Neural progenitor cell (in vitro differentiated cells): Measurements from ENCODE around the gene TPD52L1. TPM values are rescaled to one million over a fixed set of nuclear protein-coding genes. Genes with fewer than 3 reads are reported as not detected.

ENCODE experiments used
- DNase-seq: peaks from one replicate; pipeline ENCODE4 v3.0.0-alpha.2; 2016; ENCODE audit warnings: low spot score
- H2AFZ ChIP-seq: fragments of 200-600 bp; sonication (generic); replicated peaks from 2 replicates; pipeline ENCODE4 v1.6.1; 2016; ENCODE audit warnings: antibody characterized with exemption
- H3F3A ChIP-seq: fragments of 200-600 bp; sonication (generic); 2 replicates; pipeline ENCODE4 v1.6.1; 2016; ENCODE audit warnings: antibody characterized with exemption, low read depth
- H3K27ac ChIP-seq: fragments of 200-600 bp; sonication (generic); 2 replicates; pipeline ENCODE4 v1.5.1; 2016; ENCODE audit warnings: mild to moderate bottlenecking
- H3K27me3 ChIP-seq: fragments of 200-600 bp; sonication (generic); 2 replicates; pipeline ENCODE4 v1.6.1; 2016; ENCODE audit warnings: mild to moderate bottlenecking, moderate library complexity
- H3K36me3 ChIP-seq: fragments of 200-600 bp; sonication (generic); 2 replicates; pipeline ENCODE4 v1.5.1; 2016
- H3K4me1 ChIP-seq: fragments of 200-600 bp; sonication (generic); 2 replicates; pipeline ENCODE4 v1.6.1; 2016; ENCODE audit warnings: mixed run types
- H3K4me2 ChIP-seq: fragments of 200-600 bp; sonication (generic); 2 replicates; pipeline ENCODE4 v1.6.1; 2016
- H3K4me3 ChIP-seq: fragments of 200-600 bp; sonication (generic); 2 replicates; pipeline ENCODE4 v1.5.1; 2016
- H3K79me2 ChIP-seq: fragments of 200-600 bp; sonication (generic); 2 replicates; pipeline ENCODE4 v1.6.1; 2016; ENCODE audit warnings: low read depth
- H3K9ac ChIP-seq: fragments of 200-600 bp; sonication (generic); 2 replicates; pipeline ENCODE4 v1.6.1; 2016
- H3K9me3 ChIP-seq: fragments of 200-600 bp; sonication (generic); 2 replicates; pipeline ENCODE4 v1.5.1; 2016; ENCODE audit warnings: low read depth
- H4K20me1 ChIP-seq: fragments of 200-600 bp; sonication (generic); 2 replicates; pipeline ENCODE4 v1.6.1; 2016; ENCODE audit warnings: low read depth
- H3K27ac Mint-ChIP-seq: 3 replicates; pipeline ENCODE4 v1.8.0; 2021; ENCODE audit warnings: mixed read lengths
- H3K27me3 Mint-ChIP-seq: 2 replicates; pipeline ENCODE4 v1.8.0; 2022; ENCODE audit warnings: low read depth, mild to moderate bottlenecking, inconsistent platforms, moderate library complexity, mixed read lengths; ENCODE audit not compliant: insufficient read depth
- H3K36me3 Mint-ChIP-seq: 3 replicates; pipeline ENCODE4 v1.8.0; 2021; ENCODE audit warnings: mixed read lengths
- H3K4me1 Mint-ChIP-seq: 3 replicates; pipeline ENCODE4 v1.8.0; 2021; ENCODE audit warnings: mixed read lengths
- H3K4me3 Mint-ChIP-seq: 3 replicates; pipeline ENCODE4 v1.8.0; 2021; ENCODE audit warnings: mild to moderate bottlenecking, moderate library complexity, mixed read lengths
- H3K9me3 Mint-ChIP-seq: 3 replicates; pipeline ENCODE4 v1.8.0; 2020; ENCODE audit warnings: mixed read lengths
- EZH2 ChIP-seq: fragments of 200-600 bp; sonication (generic); IDR thresholded peaks from 2 replicates; pipeline ENCODE4 v1.6.1; 2017; ENCODE audit warnings: antibody characterized with exemption, mild to moderate bottlenecking, moderate library complexity
- EZH2phosphoT487 ChIP-seq: fragments of 200-600 bp; sonication (generic); IDR thresholded peaks from 2 replicates; pipeline ENCODE4 v1.6.1; 2017; ENCODE audit warnings: antibody characterized with exemption
- total RNA-seq: library from RNA; depleted of rRNA; stranded (reverse); fragments of >200 nt; gene quantifications from 2 replicates; pipeline ENCODE4 v1.2.3, GENCODE V29; 2015; ENCODE audit warnings: low replicate concordance
- TF ChIP-seq, protein P1 (sequence below): fragments of 200-600 bp; sonication (generic); IDR thresholded peaks from 2 replicates; pipeline ENCODE4 v1.5.1; 2017; ENCODE audit warnings: antibody characterized with exemption, mild to moderate bottlenecking

The TPD52L1 gene
- total RNA-seq, 1 donor from 2014 or later: 9.5 TPM

GRCh38 chr6:125220712-125221111, 67.1 kb downstream of the TPD52L1 start:
- Histone ChIP-seq H3K9ac (no peak overlapping the region), H3K9me3 (no peaks in the 10 kb centered on the region), H3K4me2 (no peak overlapping the region), H3K4me3 (no peak overlapping the region), H3K79me2 (no peaks in the 10 kb centered on the region), H3F3A (no peaks in the 10 kb centered on the region), H3K36me3 (no peaks in the 10 kb centered on the region), H3K4me1 (peaks cover 18% of the 10 kb centered on the region), H4K20me1 (no peaks in the 10 kb centered on the region), H2AFZ (no peak overlapping the region), H3K27me3 (no peaks in the 10 kb centered on the region), H3K27ac (no peak overlapping the region)
- Mint-ChIP-seq H3K27ac (no peak overlapping the region), H3K4me1 (peaks cover 41% of the 10 kb centered on the region), H3K9me3 (no peaks in the 10 kb centered on the region), H3K27me3 (no peaks in the 10 kb centered on the region), H3K4me3 (no peak overlapping the region), H3K36me3 (no peaks in the 10 kb centered on the region)
- TF ChIP-seq, protein P1, sequence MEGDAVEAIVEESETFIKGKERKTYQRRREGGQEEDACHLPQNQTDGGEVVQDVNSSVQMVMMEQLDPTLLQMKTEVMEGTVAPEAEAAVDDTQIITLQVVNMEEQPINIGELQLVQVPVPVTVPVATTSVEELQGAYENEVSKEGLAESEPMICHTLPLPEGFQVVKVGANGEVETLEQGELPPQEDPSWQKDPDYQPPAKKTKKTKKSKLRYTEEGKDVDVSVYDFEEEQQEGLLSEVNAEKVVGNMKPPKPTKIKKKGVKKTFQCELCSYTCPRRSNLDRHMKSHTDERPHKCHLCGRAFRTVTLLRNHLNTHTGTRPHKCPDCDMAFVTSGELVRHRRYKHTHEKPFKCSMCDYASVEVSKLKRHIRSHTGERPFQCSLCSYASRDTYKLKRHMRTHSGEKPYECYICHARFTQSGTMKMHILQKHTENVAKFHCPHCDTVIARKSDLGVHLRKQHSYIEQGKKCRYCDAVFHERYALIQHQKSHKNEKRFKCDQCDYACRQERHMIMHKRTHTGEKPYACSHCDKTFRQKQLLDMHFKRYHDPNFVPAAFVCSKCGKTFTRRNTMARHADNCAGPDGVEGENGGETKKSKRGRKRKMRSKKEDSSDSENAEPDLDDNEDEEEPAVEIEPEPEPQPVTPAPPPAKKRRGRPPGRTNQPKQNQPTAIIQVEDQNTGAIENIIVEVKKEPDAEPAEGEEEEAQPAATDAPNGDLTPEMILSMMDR: no peak
- TF ChIP-seq EZH2phosphoT487 (no peak), EZH2 (no peak)
- no peak for DNase-seq

- Histone ChIP-seq H2AFZ (no peak overlapping the region), H3K9me3 (no peaks in the 10 kb centered on the region), H3K79me2 (no peaks in the 10 kb centered on the region), H3K9ac (no peak overlapping the region), H4K20me1 (no peaks in the 10 kb centered on the region), H3K4me1 (peaks cover 18% of the 10 kb centered on the region), H3F3A (no peaks in the 10 kb centered on the region), H3K36me3 (no peaks in the 10 kb centered on the region), H3K4me3 (no peak overlapping the region), H3K4me2 (no peak overlapping the region), H3K27me3 (no peaks in the 10 kb centered on the region), H3K27ac (no peak overlapping the region)
- Mint-ChIP-seq H3K4me1 (peaks cover 40% of the 10 kb centered on the region), H3K27ac (no peak overlapping the region), H3K27me3 (no peaks in the 10 kb centered on the region), H3K9me3 (no peaks in the 10 kb centered on the region), H3K36me3 (no peaks in the 10 kb centered on the region), H3K4me3 (no peak overlapping the region)
- no peak for DNase-seq
- TF ChIP-seq EZH2phosphoT487 (no peak), EZH2 (no peak)
- TF ChIP-seq, protein P1: no peak
Observed at GRCh38 chr6:125222531-125223455, 69.2 kb downstream of the TPD52L1 start.

DNA sequence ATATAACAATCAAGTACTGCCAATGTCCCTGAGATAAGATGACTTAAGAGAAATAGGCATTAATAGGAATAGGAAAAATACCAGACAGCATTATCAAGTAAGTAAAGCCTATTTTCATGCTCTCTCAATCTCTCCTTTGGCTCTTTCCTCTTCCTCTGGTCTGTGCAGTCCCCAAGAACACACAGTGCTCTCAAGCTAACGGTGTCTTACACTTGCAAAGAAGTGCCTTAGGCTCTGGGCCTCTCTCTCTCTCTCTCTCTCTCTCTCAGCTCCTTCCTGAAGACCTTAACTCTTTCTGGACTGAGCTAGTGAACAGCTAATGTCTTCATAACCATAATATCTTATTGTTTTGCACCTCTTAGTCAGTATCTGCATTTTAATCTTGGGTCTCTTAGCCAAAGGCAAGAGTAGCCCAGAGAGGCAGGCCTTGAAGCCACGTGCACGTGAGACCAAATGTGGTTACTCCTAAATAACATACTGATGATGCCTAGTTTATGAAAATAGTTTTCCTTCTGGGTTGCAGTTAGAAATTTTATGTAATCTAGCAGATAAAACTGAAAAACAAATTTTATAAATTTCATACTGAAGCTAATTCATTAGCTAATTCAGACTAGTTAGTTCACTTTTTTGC, 70.8 kb downstream of the TPD52L1 start:
- Histone ChIP-seq H3K27me3 (no peaks in the 10 kb centered on the region), H3K9ac (no peak overlapping the region), H2AFZ (no peak overlapping the region), H3K9me3 (no peaks in the 10 kb centered on the region), H3K4me1 (peaks cover 14% of the 10 kb centered on the region), H3K79me2 (no peaks in the 10 kb centered on the region), H3K4me3 (no peak overlapping the region), H3F3A (no peaks in the 10 kb centered on the region), H3K4me2 (no peak overlapping the region), H4K20me1 (no peaks in the 10 kb centered on the region), H3K27ac (no peak overlapping the region), H3K36me3 (no peaks in the 10 kb centered on the region)
- no peaks in the 10 kb centered on the region for H3K36me3 Mint-ChIP-seq
- peaks cover 29% of the 10 kb centered on the region for H3K4me1 Mint-ChIP-seq
- H3K9me3 Mint-ChIP-seq: no peaks in the 10 kb centered on the region
- no peak overlapping the region for H3K27ac Mint-ChIP-seq
- no peak for DNase-seq
- H3K4me3 Mint-ChIP-seq: no peak overlapping the region
- TF ChIP-seq EZH2 (no peak), EZH2phosphoT487 (no peak)
- TF ChIP-seq, protein P1: no peak
- H3K27me3 Mint-ChIP-seq: no peaks in the 10 kb centered on the region
